GM12878 (cell line): ENCODE measurements around the gene ELOVL5.

Experiments used
- ATF2 ChIP-seq: IDR thresholded peaks from 2 replicates; pipeline ENCODE4 v1.6.1; 2012; ENCODE audit warnings: low read length, inconsistent platforms
- CEBPB ChIP-seq, 2 experiments: fragments of 150-350 bp in 1 of 2; IDR thresholded peaks; 2 replicates each; pipeline ENCODE4 v1.6.1; 2012 to 2014; ENCODE audit warnings: low read depth in 2 of 2, low read length in 2 of 2, borderline replicate concordance in 1 of 2, inconsistent platforms in 1 of 2
- DPF2 ChIP-seq: fragments of 450-650 bp; IDR thresholded peaks from 2 replicates; pipeline ENCODE4 v1.6.1; 2017; ENCODE audit warnings: mild to moderate bottlenecking
- GABPA ChIP-seq: IDR thresholded peaks from 2 replicates; pipeline ENCODE4 v1.6.1; 2014; ENCODE audit warnings: antibody characterized with exemption, low read depth, mild to moderate bottlenecking, inconsistent platforms
- IRF4 ChIP-seq: IDR thresholded peaks from 2 replicates; pipeline ENCODE4 v1.6.1; 2011; ENCODE audit warnings: low read depth, low read length
- LARP7 ChIP-seq: fragments of 450-650 bp; IDR thresholded peaks from 2 replicates; pipeline ENCODE4 v1.6.1; 2017; ENCODE audit warnings: mild to moderate bottlenecking
- MLLT1 ChIP-seq: fragments of 450-650 bp; IDR thresholded peaks from 2 replicates; pipeline ENCODE4 v1.6.1; 2016; ENCODE audit warnings: mild to moderate bottlenecking
- NR2C2 ChIP-seq: IDR thresholded peaks from 2 replicates; pipeline ENCODE4 v1.6.1; 2011; ENCODE audit warnings: borderline replicate concordance, low read depth; ENCODE audit not compliant: control insufficient read depth, insufficient read length
- POLR2AphosphoS5 ChIP-seq: IDR thresholded peaks from 2 replicates; pipeline ENCODE4 v1.6.1; 2011; ENCODE audit warnings: mild to moderate bottlenecking, low read length, inconsistent platforms
- RAD21 ChIP-seq: IDR thresholded peaks from 2 replicates; pipeline ENCODE4 v1.6.1; 2011; ENCODE audit warnings: mild to moderate bottlenecking, low read depth, low read length, moderate library complexity; ENCODE audit not compliant: insufficient read depth
- SIN3A ChIP-seq: IDR thresholded peaks from 2 replicates; pipeline ENCODE4 v1.6.1; 2012; ENCODE audit warnings: low read depth, low read length, improper control_type of control experiment
- USF1 ChIP-seq: IDR thresholded peaks from 2 replicates; pipeline ENCODE4 v1.6.1; 2011; ENCODE audit warnings: borderline replicate concordance, low read depth, mild to moderate bottlenecking, moderate library complexity, mixed read lengths, low read length; ENCODE audit not compliant: insufficient read depth; ENCODE audit errors: extremely low read length
- TF ChIP-seq, protein P1 (sequence below), 3 experiments: IDR thresholded peaks in 2 of 3; conservative IDR thresholded peaks in 1 of 3; 2 replicates each; pipeline ENCODE4 v1.5.1; 2011; ENCODE audit warnings: low read depth in 3 of 3, low read length in 3 of 3, mild to moderate bottlenecking in 3 of 3, control low read depth in 2 of 3, moderate library complexity in 2 of 3, inconsistent platforms in 1 of 3, mixed read lengths in 1 of 3; ENCODE audit not compliant: control insufficient read depth in 2 of 3, insufficient read depth in 1 of 3; ENCODE audit errors: extremely low read depth in 1 of 3
- TF ChIP-seq, protein P2 (sequence below): IDR thresholded peaks from 2 replicates; pipeline ENCODE4 v1.6.1; 2011; ENCODE audit warnings: borderline replicate concordance, low read depth, mild to moderate bottlenecking, moderate library complexity, low read length; ENCODE audit not compliant: insufficient read depth, poor library complexity, severe bottlenecking

DNA sequence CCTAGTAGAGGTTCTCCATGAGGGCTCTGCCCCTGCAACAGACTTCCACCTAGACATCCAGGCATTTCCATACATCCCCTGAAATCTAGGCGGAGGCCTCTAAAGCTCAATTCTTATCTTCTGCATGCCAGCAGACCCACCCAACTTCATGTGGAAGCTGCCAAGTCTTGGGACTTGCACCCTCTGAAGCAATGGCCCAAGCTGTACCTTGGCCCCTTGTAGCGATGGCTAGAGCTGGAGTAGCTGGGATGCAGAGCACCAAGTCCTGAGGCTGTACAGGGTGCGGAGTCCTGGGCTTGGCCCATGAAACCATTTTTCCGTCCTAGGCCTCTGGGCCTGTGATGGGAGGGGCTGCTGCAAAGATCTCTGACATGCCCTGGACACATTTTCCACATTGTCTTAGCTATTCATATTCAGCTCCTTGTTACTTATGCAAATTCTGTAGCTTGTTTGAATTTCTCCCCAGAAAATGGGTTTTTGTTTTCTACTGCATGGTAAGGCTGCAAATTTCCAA, 17.4 kb upstream of the ELOVL5 start:
- TF ChIP-seq MLLT1 (no peak), USF1 (no peak), ATF2 (no peak), LARP7 (no peak), RAD21 (no peak), SIN3A (no peak), CEBPB (IDR thresholded peaks at IDR 0.05; ENCODE audit: borderline replicate concordance in 1 of 2, low read depth in 2 of 2, low read length in 2 of 2) (no peak), IRF4 (no peak), GABPA (no peak), DPF2 (no peak), POLR2AphosphoS5 (no peak), NR2C2 (no peak)
- TF ChIP-seq, protein P1, sequence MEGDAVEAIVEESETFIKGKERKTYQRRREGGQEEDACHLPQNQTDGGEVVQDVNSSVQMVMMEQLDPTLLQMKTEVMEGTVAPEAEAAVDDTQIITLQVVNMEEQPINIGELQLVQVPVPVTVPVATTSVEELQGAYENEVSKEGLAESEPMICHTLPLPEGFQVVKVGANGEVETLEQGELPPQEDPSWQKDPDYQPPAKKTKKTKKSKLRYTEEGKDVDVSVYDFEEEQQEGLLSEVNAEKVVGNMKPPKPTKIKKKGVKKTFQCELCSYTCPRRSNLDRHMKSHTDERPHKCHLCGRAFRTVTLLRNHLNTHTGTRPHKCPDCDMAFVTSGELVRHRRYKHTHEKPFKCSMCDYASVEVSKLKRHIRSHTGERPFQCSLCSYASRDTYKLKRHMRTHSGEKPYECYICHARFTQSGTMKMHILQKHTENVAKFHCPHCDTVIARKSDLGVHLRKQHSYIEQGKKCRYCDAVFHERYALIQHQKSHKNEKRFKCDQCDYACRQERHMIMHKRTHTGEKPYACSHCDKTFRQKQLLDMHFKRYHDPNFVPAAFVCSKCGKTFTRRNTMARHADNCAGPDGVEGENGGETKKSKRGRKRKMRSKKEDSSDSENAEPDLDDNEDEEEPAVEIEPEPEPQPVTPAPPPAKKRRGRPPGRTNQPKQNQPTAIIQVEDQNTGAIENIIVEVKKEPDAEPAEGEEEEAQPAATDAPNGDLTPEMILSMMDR (IDR thresholded peaks at IDR 0.05 in 2 of 3, conservative IDR thresholded peaks at IDR 0.05 in 1 of 3; ENCODE audit: control insufficient read depth in 2 of 3, extremely low read depth in 1 of 3, insufficient read depth in 1 of 3, low read depth in 3 of 3, low read length in 3 of 3): no peak
- TF ChIP-seq, protein P2, sequence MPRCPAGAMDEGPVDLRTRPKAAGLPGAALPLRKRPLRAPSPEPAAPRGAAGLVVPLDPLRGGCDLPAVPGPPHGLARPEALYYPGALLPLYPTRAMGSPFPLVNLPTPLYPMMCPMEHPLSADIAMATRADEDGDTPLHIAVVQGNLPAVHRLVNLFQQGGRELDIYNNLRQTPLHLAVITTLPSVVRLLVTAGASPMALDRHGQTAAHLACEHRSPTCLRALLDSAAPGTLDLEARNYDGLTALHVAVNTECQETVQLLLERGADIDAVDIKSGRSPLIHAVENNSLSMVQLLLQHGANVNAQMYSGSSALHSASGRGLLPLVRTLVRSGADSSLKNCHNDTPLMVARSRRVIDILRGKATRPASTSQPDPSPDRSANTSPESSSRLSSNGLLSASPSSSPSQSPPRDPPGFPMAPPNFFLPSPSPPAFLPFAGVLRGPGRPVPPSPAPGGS: no peak
